Suprapubic skin (tissue), 4 donors: ENCODE data around the gene CNFN.

Experiments
- EP300 ChIP-seq: sonication (generic); formaldehyde crosslinking; IDR thresholded peaks from one replicate; pipeline ENCODE4 v1.6.1; 2017; ENCODE audit warnings: antibody characterized with exemption
- POLR2A ChIP-seq, 2 donors: fragments of 450-650 bp; IDR thresholded peaks; one replicate each; pipeline ENCODE4 v1.6.1; 2017; ENCODE audit warnings: antibody characterized with exemption in 2 of 2, mild to moderate bottlenecking in 2 of 2, moderate library complexity in 2 of 2
- POLR2AphosphoS5 ChIP-seq, 3 donors: sonication (generic); formaldehyde crosslinking; IDR thresholded peaks; one replicate each; pipeline ENCODE4 v1.6.1; 2017; ENCODE audit warnings: antibody characterized with exemption in 3 of 3
- TF ChIP-seq, protein P1 (sequence below), 2 donors: fragments of 200-600 bp in 1 of 2; fragments of 450-650 bp in 1 of 2; sonication (generic) in 1 of 2; IDR thresholded peaks; one replicate each; pipeline ENCODE4 v1.5.1; 2016 to 2019; ENCODE audit warnings: antibody characterized with exemption in 2 of 2, mild to moderate bottlenecking in 1 of 2, moderate library complexity in 1 of 2

DNA sequence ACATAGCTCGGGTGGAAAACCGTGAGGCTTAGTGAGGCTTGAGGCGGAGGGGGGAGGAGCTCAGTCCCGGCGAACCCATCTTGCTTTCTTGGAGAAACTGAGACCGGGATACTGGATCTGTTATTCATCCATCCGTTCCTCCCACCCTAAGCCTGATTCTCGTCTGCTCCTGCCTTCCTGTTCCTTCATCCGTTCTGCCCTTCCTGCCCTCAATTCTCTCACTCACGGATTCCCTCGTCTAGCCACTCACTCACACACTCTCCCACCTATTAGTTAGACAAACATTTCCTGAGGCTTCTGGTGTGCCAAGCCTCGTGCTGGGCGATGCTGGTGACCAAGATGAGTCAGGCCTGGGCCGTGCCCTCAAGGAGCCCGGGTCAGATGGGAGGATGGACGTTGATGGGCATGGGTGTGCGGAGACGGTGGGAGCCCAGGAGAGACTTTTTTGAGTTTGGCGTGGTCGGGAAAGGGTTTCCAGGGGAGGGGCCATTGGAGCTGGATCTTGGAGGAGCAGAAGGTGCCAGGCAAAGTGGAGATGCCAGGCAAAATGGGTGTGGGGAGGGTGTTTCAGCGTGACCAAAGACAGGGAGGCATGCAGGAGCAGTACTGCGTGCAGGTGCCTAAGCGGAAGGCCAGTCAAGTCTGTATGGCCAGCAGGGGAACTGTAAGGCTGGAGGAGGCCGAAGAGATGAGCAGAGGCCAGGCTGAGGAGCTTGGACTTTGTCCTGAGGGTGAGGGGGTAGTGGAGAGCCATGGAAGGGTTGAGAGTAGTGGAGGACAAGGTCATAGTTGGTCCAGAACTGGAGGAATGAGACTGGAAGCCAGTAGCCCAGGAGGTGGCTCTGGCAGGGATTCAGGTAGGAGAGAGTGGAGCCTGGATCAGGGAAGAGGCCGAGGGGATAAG is 7.4 kb upstream of the CNFN start:
- TF ChIP-seq POLR2A (IDR thresholded peaks at IDR 0.05) = no peak
- TF ChIP-seq, protein P1, sequence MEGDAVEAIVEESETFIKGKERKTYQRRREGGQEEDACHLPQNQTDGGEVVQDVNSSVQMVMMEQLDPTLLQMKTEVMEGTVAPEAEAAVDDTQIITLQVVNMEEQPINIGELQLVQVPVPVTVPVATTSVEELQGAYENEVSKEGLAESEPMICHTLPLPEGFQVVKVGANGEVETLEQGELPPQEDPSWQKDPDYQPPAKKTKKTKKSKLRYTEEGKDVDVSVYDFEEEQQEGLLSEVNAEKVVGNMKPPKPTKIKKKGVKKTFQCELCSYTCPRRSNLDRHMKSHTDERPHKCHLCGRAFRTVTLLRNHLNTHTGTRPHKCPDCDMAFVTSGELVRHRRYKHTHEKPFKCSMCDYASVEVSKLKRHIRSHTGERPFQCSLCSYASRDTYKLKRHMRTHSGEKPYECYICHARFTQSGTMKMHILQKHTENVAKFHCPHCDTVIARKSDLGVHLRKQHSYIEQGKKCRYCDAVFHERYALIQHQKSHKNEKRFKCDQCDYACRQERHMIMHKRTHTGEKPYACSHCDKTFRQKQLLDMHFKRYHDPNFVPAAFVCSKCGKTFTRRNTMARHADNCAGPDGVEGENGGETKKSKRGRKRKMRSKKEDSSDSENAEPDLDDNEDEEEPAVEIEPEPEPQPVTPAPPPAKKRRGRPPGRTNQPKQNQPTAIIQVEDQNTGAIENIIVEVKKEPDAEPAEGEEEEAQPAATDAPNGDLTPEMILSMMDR (IDR thresholded peaks at IDR 0.05) = no peak
- no peak for TF ChIP-seq POLR2AphosphoS5 (IDR thresholded peaks at IDR 0.05)
- TF ChIP-seq EP300 = no peak
